IMR-90 (cell line): Measurements from ENCODE around the gene ARF6. TPM values are rescaled to one million over a fixed set of nuclear protein-coding genes. Genes with fewer than 3 reads are reported as not detected.

Experiments used
- ATAC-seq: fragments of 200-7000 bp; cut with Tn5 transposase; 2 replicates; pipeline ENCODE4 v1.9.1; 2020; ENCODE audit warnings: low read depth, mild to moderate bottlenecking, moderate library complexity
- BruUV-seq: library from RNA; stranded (reverse); fragments of 400-500 nt; replicated peaks from 2 replicates; lab custom pipeline; 2021; lab: Mats Ljungman, UMichigan
- CTCF ChIA-PET: fragments of 300-600 bp; formaldehyde crosslinking; extraction: SDS; loops from one replicate; lab custom pipeline; 2021; ENCODE audit warnings: antibody characterized with exemption; lab: Yijun Ruan, JAX
- POLR2A ChIA-PET: fragments of 300-600 bp; sonication (Branson Sonifier 250); formaldehyde crosslinking; loops from one replicate; lab custom pipeline; 2022; ENCODE audit warnings: antibody characterized with exemption; ENCODE audit not compliant: unreplicated experiment; lab: Charles Lee
- DNase-seq: peaks from one replicate; pipeline ENCODE4 v3.0.0; 2013
- H2AFZ ChIP-seq: replicated peaks from 2 replicates; pipeline ENCODE3; 2013; ENCODE audit warnings: low read length, mild to moderate bottlenecking; ENCODE audit not compliant: poor library complexity
- H2AK5ac ChIP-seq: 2 replicates; pipeline ENCODE4 v1.6.1; 2013; ENCODE audit warnings: low read depth, low read length, inconsistent platforms
- H2AK9ac ChIP-seq: replicated peaks from 2 replicates; pipeline ENCODE3; 2013; ENCODE audit warnings: mild to moderate bottlenecking, low read depth, low read length, moderate library complexity; ENCODE audit not compliant: poor library complexity
- H2BK120ac ChIP-seq: 2 replicates; pipeline ENCODE4 v1.6.1; 2013; ENCODE audit warnings: low read depth, low read length, inconsistent platforms
- H2BK15ac ChIP-seq: 3 replicates; pipeline ENCODE4 v1.6.1; 2013; ENCODE audit warnings: low read depth, low read length, inconsistent platforms
- H2BK20ac ChIP-seq: 2 replicates; pipeline ENCODE4 v1.6.1; 2013; ENCODE audit warnings: low read depth, mild to moderate bottlenecking, inconsistent platforms, low read length, moderate library complexity
- H2BK5ac ChIP-seq: 2 replicates; pipeline ENCODE4 v1.6.1; 2013; ENCODE audit warnings: mild to moderate bottlenecking, low read depth, low read length, inconsistent platforms; ENCODE audit not compliant: poor library complexity, severe bottlenecking
- H3K14ac ChIP-seq: replicated peaks from 2 replicates; pipeline ENCODE4 v1.6.1; 2013; ENCODE audit warnings: low read depth, low read length, inconsistent platforms
- H3K18ac ChIP-seq: 2 replicates; pipeline ENCODE4 v1.6.1; 2013; ENCODE audit warnings: low read depth, low read length, control low read depth
- H3K23ac ChIP-seq: 2 replicates; pipeline ENCODE4 v1.6.1; 2013; ENCODE audit warnings: low read depth, low read length, inconsistent platforms
- H3K27ac ChIP-seq: 2 replicates; pipeline ENCODE4 v1.5.1; 2013; ENCODE audit warnings: mild to moderate bottlenecking, control low read depth, low read length; ENCODE audit not compliant: insufficient read depth
- H3K27me3 ChIP-seq: 2 replicates; pipeline ENCODE4 v1.6.1; 2013; ENCODE audit warnings: low read length; ENCODE audit not compliant: control insufficient read depth, insufficient read depth
- H3K36me3 ChIP-seq: 2 replicates; pipeline ENCODE4 v1.6.1; 2013; ENCODE audit warnings: low read length, mixed read lengths; ENCODE audit not compliant: control insufficient read depth, insufficient read depth
- H3K4ac ChIP-seq: 2 replicates; pipeline ENCODE4 v1.6.1; 2013; ENCODE audit warnings: low read depth, low read length, inconsistent platforms
- H3K4me1 ChIP-seq: 2 replicates; pipeline ENCODE4 v1.6.1; 2013; ENCODE audit warnings: low read length, mixed read lengths; ENCODE audit not compliant: control insufficient read depth, insufficient read depth
- H3K4me2 ChIP-seq: 2 replicates; pipeline ENCODE4 v1.6.1; 2013; ENCODE audit warnings: low read depth, mild to moderate bottlenecking, control low read depth, low read length, moderate library complexity
- H3K4me3 ChIP-seq: 2 replicates; pipeline ENCODE4 v1.5.1; 2013; ENCODE audit warnings: low read depth, mild to moderate bottlenecking, control low read depth, low read length, moderate library complexity; ENCODE audit not compliant: insufficient read depth
- H3K56ac ChIP-seq: 2 replicates; pipeline ENCODE4 v1.6.1; 2013; ENCODE audit warnings: low read length, inconsistent platforms; ENCODE audit not compliant: insufficient read depth; ENCODE audit errors: extremely low read depth
- H3K79me1 ChIP-seq, 2 experiments: 2 replicates each; pipeline ENCODE4 v1.6.1; 2013; ENCODE audit warnings: low read length in 2 of 2, inconsistent platforms in 1 of 2, low read depth in 1 of 2
- H3K9ac ChIP-seq: 2 replicates; pipeline ENCODE4 v1.6.1; 2013; ENCODE audit warnings: low read depth, low read length, control low read depth
- H3K9me1 ChIP-seq: 2 replicates; pipeline ENCODE4 v1.6.1; 2013; ENCODE audit warnings: low read length, inconsistent platforms; ENCODE audit not compliant: insufficient read depth
- H3K9me3 ChIP-seq: 2 replicates; pipeline ENCODE4 v1.6.1; 2013; ENCODE audit warnings: low read length; ENCODE audit not compliant: control insufficient read depth, insufficient read depth
- H4K20me1 ChIP-seq: 2 replicates; pipeline ENCODE4 v1.6.1; 2013; ENCODE audit warnings: low read length, inconsistent platforms; ENCODE audit not compliant: insufficient read depth
- H4K5ac ChIP-seq: 2 replicates; pipeline ENCODE4 v1.6.1; 2013; ENCODE audit warnings: mild to moderate bottlenecking, low read depth, low read length, control low read depth
- H4K8ac ChIP-seq, 2 experiments: 2 replicates each; pipeline ENCODE4 v1.6.1; 2013; ENCODE audit warnings: low read depth in 2 of 2, low read length in 2 of 2, control low read depth in 1 of 2, inconsistent platforms in 1 of 2
- H4K91ac ChIP-seq: 2 replicates; pipeline ENCODE4 v1.6.1; 2013; ENCODE audit warnings: low read depth, low read length, inconsistent platforms; ENCODE audit not compliant: insufficient read depth
- RAD21 ChIP-seq: IDR thresholded peaks from 2 replicates; pipeline ENCODE4 v1.6.1; 2012; ENCODE audit warnings: low read length, improper control_type of control experiment
- WGBS, 2 experiments: methylation state at CpG; one replicate each; pipeline versions ENCODE4 v1.1.5 to v1.1.7; 2013; ENCODE audit warnings: missing lambda C conversion rate in 2 of 2; ENCODE audit not compliant: insufficient read length in 1 of 2; ENCODE audit errors: extremely low coverage in 2 of 2; 5-methylcytosine and 5-hydroxymethylcytosine counted together
- dilution Hi-C: fragments of 300-500 bp; cut with HindIII; formaldehyde crosslinking; loops from one replicate; pipeline ENCODE4 v1.14.3; 2018; ENCODE audit warnings: low sequenced_read_pairs; ENCODE audit not compliant: unreplicated experiment
- in situ Hi-C: fragments of 300-500 bp; cut with MboI; formaldehyde crosslinking; loops from 3 replicates; pipeline ENCODE4 v1.14.3; 2019; ENCODE audit warnings: low sequenced_read_pairs, inconsistent platforms, mixed read lengths
- intact Hi-C: fragments of 100-400 bp; cut with micrococcal nuclease; formaldehyde crosslinking; loops from 2 replicates; pipeline ENCODE4 v1.10.0; 2022
- polyA plus RNA-seq, 3 experiments: library from polyadenylated mRNA; depleted of rRNA; stranded (reverse); fragments of >200 nt; gene quantifications; 2 replicates each; pipeline ENCODE4 v1.2.3, GENCODE V29; 2012; ENCODE audit warnings: low replicate concordance in 1 of 3
- total RNA-seq: library from RNA; depleted of rRNA; stranded (reverse); fragments of >200 nt; gene quantifications from 2 replicates; pipeline ENCODE4 v1.2.3, GENCODE V29; 2012

The ARF6 gene
- total and polyA plus RNA-seq, 2 of the 4 experiments (the other 2 are of a cell fraction), result 32.1 to 40.1 TPM

DNA sequence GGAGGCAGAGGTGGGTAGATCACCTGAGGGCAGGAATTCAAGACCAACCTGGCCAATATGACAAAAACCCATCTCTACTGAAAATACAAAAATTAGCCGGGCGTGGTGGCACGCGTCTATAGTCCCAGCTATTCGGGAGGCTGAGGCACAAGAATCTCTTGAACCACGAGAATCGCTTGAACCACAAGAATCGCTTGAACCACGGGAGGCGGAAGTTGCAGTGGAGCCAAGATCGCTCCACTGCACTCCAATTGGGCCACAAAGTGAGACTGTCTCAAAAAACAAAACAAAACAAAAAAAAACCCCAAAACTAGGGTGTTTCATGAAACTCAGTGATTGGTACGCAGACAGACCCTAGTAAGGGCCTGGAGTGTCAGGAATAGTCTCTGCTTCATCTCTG is 6.4 kb upstream of the ARF6 start:
- H2AFZ ChIP-seq, result no peak overlapping the region
- no peak overlapping the region for H3K56ac ChIP-seq
- peaks cover 3 to 4% of the 10 kb centered on the region in 2 experiments; a peak in 2 of 4 replicates for H3K79me1 ChIP-seq
- H3K23ac ChIP-seq, result no peak overlapping the region
- H2BK20ac ChIP-seq, result no peak overlapping the region
- intact Hi-C loops (no loop called here), dilution Hi-C loops (no loop called here), in situ Hi-C loops (no loop called here)
- no peaks in the 10 kb centered on the region for H3K36me3 ChIP-seq
- H3K9ac ChIP-seq, result no peak overlapping the region
- CTCF ChIA-PET, result no interaction called here
- no peak overlapping the region for H3K14ac ChIP-seq
- ATAC-seq (no peak), DNase-seq (no peak)
- 0 out of 2 replicates have a peak, but pooled peaks cover 5% of the 10 kb centered on the region for H3K9me1 ChIP-seq
- H3K27me3 ChIP-seq, result no peaks in the 10 kb centered on the region
- H2BK120ac ChIP-seq, result no peak overlapping the region
- H2BK5ac ChIP-seq, result no peak overlapping the region
- WGBS, 2 experiments, result 100% methylated on average over 4 of the region's 12 CpGs; no CpG with 5 or more reads in 1 of the 2 experiments
- H3K4me2 ChIP-seq, result no peak overlapping the region
- no peak overlapping the region for H3K18ac ChIP-seq
- no peak overlapping the region for H4K91ac ChIP-seq
- H3K4me1 ChIP-seq, result no peaks in the 10 kb centered on the region
- no peak overlapping the region for H3K27ac ChIP-seq
- H4K5ac ChIP-seq, result no peak overlapping the region
- POLR2A ChIA-PET, result no interaction called here
- no TSS peak for BruUV-seq
- H3K9me3 ChIP-seq, result no peaks in the 10 kb centered on the region
- no peak overlapping the region for H3K4me3 ChIP-seq
- no peak overlapping the region for H4K8ac ChIP-seq
- no peak overlapping the region for H3K4ac ChIP-seq
- no peak overlapping the region for H2AK9ac ChIP-seq
- TF ChIP-seq RAD21, result no peak
- H2BK15ac ChIP-seq, result no peak overlapping the region
- H2AK5ac ChIP-seq, result no peak overlapping the region
- no peaks in the 10 kb centered on the region for H4K20me1 ChIP-seq
